Activated T-helper 2 cell treated with anti-CD3 and anti-CD28 coated beads, Interferon-gamma antibody, Interleukin-2, Interleukin-4, amounts not matched to agents 10 μg/mL and 5 μg/mL and 100 μg/mL, durations not matched to agents 14 hours and 24 hours and 36 hours (primary cell): ENCODE results near the gene EMSY. TPM values are rescaled to one million over a fixed set of nuclear protein-coding genes. Genes with fewer than 3 reads are reported as not detected.
A peak's percentile ranks its signal among the peaks of the same experiment; 100 is the strongest.
"Not testable (repeated sequence)": the region's sequence is repeated elsewhere in the genome, so short reads cannot be mapped to it uniquely, and the experiment has no call there.

Experiments used
- DNase-seq: peaks from one replicate; pipeline ENCODE4 v3.0.0; 2021; ENCODE audit warnings: low spot score
- H3K27ac Mint-ChIP-seq: one replicate; pipeline ENCODE4 v1.8.0; 2021; ENCODE audit warnings: mixed read lengths
- H3K27me3 Mint-ChIP-seq: one replicate; pipeline ENCODE4 v1.8.0; 2021; ENCODE audit warnings: low read depth, mixed read lengths
- H3K36me3 Mint-ChIP-seq: one replicate; pipeline ENCODE4 v1.8.0; 2021; ENCODE audit warnings: low read depth, mixed read lengths
- H3K4me1 Mint-ChIP-seq: one replicate; pipeline ENCODE4 v1.8.0; 2021; ENCODE audit warnings: low read depth, mixed read lengths
- H3K4me3 Mint-ChIP-seq: one replicate; pipeline ENCODE4 v1.8.0; 2021; ENCODE audit warnings: low read depth, mild to moderate bottlenecking, moderate library complexity, mixed read lengths
- H3K9me3 Mint-ChIP-seq: one replicate; pipeline ENCODE4 v1.8.0; 2021; ENCODE audit warnings: mixed read lengths
- intact Hi-C: fragments of 100-400 bp; cut with micrococcal nuclease; formaldehyde crosslinking; loops from one replicate; pipeline ENCODE4 v1.15.1; 2023
- total RNA-seq: library from RNA; stranded (reverse); gene quantifications from 2 replicates; pipeline ENCODE4 v1.2.3, GENCODE V29; 2022

Gene EMSY
- total RNA-seq, result 31.5 and 32.0 TPM in 2 replicates

- Mint-ChIP-seq H3K36me3 (peaks cover 52% of the 10 kb centered on the region), H3K27me3 (no peaks in the 10 kb centered on the region), H3K4me3 (peak within 1 kb of the TSS; percentile 95), H3K4me1 (peaks cover 24% of the 10 kb centered on the region), H3K9me3 (no peaks in the 10 kb centered on the region), H3K27ac (peak within 1 kb of the TSS; percentile 97)
- peak; percentile 93 for DNase-seq
- intact Hi-C loops, result loop anchor here (1.0 to 10.0 kb wide), 4 partner anchors 63 to 360 kb away; partner anchors contain the start of genes GVQW3, LRRC32 and THAP12
Observed at GRCh38 chr11:76444384-76445120, at the start of gene EMSY. Gene EMSY (plus strand): TSS chr11:76445018. CDS start chr11:76446939, 1,921 bp downstream.

- Mint-ChIP-seq H3K9me3 (no peaks in the 10 kb centered on the region), H3K27me3 (no peaks in the 10 kb centered on the region)
Observed at GRCh38 chr11:76395296-76395695, 49.5 kb upstream of the EMSY start.

GRCh38 chr11:76397383-76397782, 47.4 kb upstream of the EMSY start:
- H3K4me3 Mint-ChIP-seq, result no peak overlapping the region
- no peaks in the 10 kb centered on the region for H3K4me1 Mint-ChIP-seq
- no peaks in the 10 kb centered on the region for H3K36me3 Mint-ChIP-seq
- no peak overlapping the region for H3K27ac Mint-ChIP-seq
- H3K9me3 Mint-ChIP-seq, result no peaks in the 10 kb centered on the region
- intact Hi-C loops, result no loop called here
- DNase-seq, result no peak
- H3K27me3 Mint-ChIP-seq, result no peaks in the 10 kb centered on the region

More at GRCh38 chr11:76395296-76395695, 49.5 kb upstream of the EMSY start:
- no peak overlapping the region for H3K4me3 Mint-ChIP-seq
- intact Hi-C loops, result no loop called here
- no peak for DNase-seq
- no peaks in the 10 kb centered on the region for H3K4me1 Mint-ChIP-seq
- H3K36me3 Mint-ChIP-seq, result no peaks in the 10 kb centered on the region
- H3K27ac Mint-ChIP-seq, result no peak overlapping the region

DNA sequence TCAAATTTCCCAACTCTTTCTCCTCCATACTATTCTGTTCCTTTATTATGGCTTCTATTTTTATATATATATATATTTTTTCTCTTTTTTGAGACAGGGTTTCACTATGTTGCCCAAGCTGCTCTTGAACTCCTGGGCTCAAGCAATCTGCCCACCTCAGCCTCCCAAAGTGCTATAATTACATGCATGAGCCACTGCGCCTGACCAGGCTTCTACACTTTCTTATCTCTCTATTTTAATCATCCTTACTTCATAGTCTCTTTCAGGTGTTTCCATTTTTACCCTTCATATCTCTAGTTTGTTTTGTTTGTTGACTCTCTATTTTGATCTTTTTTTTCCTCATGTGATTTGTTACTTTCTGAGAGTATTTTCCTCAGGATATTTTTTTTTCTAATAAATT, 43.9 kb upstream of the EMSY start:
- Mint-ChIP-seq H3K36me3 (no peaks in the 10 kb centered on the region), H3K27ac (no peak overlapping the region), H3K9me3 (no peaks in the 10 kb centered on the region), H3K4me1 (no peaks in the 10 kb centered on the region), H3K4me3 (no peak overlapping the region), H3K27me3 (no peaks in the 10 kb centered on the region)
- intact Hi-C loops, result no loop called here
- no peak for DNase-seq

DNA sequence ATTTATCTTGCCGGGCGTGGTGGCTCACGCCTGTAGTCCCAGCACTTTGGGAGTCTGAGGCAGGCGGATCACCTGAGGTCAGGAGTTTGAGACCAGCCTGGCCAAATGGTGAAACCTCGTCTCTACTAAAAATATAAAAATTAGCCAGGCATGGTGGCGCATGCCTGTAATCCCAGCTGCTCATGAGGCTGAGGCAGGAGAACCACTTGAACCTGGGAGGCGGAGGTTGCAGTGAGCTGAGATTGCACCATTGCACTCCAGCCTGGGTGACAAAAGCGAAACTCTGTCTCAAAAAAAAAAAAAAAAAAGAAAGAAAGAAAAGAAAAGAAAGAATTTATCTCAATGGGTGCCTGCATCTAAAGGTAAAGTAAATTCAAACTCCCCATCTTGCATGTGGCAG, 43.3 kb upstream of the EMSY start:
- not testable (repeated sequence) for H3K4me1 Mint-ChIP-seq

DNA sequence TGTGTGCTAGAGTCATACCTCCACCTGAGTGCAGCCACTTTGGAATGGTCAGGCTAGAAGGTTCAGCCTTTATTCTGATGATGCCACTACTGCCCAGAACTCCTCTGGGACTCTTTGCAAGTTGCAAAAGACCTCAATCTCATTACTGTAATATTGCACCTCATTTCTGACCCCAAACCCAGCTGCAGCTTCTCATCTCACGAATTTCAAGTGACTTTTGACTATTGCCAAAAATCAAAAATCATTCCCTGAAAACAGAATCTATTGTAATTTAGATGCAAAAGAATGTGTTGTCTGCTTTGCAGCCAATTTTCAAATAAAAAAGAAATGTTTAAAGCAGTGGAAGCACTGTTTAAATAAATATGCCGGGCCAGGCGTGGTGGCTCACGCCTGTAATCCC, 38.5 kb upstream of the EMSY start:
- Mint-ChIP-seq H3K36me3 (no peaks in the 10 kb centered on the region), H3K4me1 (peaks cover 2% of the 10 kb centered on the region), H3K27me3 (no peaks in the 10 kb centered on the region), H3K27ac (no peak overlapping the region), H3K9me3 (no peaks in the 10 kb centered on the region), H3K4me3 (no peak overlapping the region)
- DNase-seq, result no peak
- intact Hi-C loops, result no loop called here

More for the DNA sequence above, 43.3 kb upstream of the EMSY start:
- H3K4me3 Mint-ChIP-seq, H3K27me3 Mint-ChIP-seq, H3K9me3 Mint-ChIP-seq, intact Hi-C loops, H3K27ac Mint-ChIP-seq, DNase-seq, H3K36me3 Mint-ChIP-seq: not testable (repeated sequence)

DNA sequence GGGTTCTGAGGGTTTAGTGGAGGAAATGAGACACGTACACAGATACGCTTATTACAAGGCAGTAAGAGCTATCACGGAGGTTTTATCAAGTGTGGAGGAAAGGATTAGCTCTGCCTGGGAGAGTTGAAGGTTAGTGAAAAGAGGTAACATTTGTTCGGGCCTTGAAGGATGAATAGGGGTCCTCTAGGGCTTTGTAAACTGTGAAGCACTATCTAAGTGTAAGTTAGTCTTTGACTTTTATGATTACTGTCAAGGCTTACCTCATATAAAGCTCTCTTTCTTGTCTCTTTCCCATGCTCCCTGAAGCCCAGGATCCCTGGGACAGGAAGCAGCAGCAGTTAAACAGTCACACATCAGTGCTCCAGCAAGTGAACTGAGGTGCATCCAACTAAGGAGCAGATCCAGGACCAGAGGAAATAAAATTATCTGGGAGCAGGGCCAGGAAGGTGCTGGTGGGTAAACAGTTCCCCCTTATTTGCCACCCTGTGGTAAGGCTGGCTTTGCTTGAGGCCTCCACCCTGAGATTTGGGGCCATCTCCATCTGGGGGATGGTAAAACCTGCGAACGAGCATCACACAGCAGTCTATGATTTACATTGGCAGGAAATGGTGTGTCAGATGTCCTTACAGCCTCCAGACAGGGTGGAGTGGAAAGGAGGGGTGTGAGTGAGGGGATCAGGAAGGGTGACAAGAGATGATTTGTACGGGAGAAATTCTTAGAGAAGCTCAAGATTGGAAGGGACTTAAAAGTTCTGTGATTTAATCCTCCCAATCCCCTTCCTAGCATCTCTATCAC, 36.5 kb upstream of the EMSY start:
- H3K36me3 Mint-ChIP-seq, result no peaks in the 10 kb centered on the region
- no peak for DNase-seq
- no peak overlapping the region for H3K27ac Mint-ChIP-seq
- H3K9me3 Mint-ChIP-seq, result no peaks in the 10 kb centered on the region
- H3K4me1 Mint-ChIP-seq, result peaks cover 2% of the 10 kb centered on the region
- intact Hi-C loops, result no loop called here
- peaks cover 7% of the 10 kb centered on the region for H3K27me3 Mint-ChIP-seq
- H3K4me3 Mint-ChIP-seq, result no peak overlapping the region

- intact Hi-C loops, result no loop called here
- H3K27ac Mint-ChIP-seq, result no peak overlapping the region
- no peak overlapping the region for H3K4me3 Mint-ChIP-seq
- H3K27me3 Mint-ChIP-seq, result peaks cover 15% of the 10 kb centered on the region
- peaks cover 2% of the 10 kb centered on the region for H3K4me1 Mint-ChIP-seq
- no peak for DNase-seq
- no peaks in the 10 kb centered on the region for H3K36me3 Mint-ChIP-seq
- no peaks in the 10 kb centered on the region for H3K9me3 Mint-ChIP-seq
Observed at GRCh38 chr11:76410851-76411357, 33.9 kb upstream of the EMSY start.

DNA sequence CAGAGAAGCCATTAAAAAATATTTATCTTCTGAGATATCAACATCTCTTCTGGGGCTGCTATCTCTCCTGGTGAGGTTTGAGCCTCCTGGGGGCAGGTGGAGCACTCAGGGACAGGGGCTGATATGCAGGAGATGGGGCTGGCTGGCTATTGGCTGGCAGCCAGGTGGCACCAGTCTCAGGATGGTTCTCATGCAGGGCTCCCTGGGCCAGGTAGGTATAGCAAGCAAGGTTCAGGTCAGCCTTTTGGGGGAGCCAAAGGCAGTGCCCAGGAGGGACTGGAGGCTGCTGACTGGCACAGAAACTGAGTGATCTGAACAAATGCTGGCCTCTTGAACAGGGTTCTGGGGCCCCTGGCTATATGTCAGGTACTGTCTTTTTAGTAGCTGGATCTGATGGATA, 29.7 kb upstream of the EMSY start:
- Mint-ChIP-seq H3K4me3 (no peak overlapping the region), H3K9me3 (no peaks in the 10 kb centered on the region), H3K4me1 (peaks cover 2% of the 10 kb centered on the region), H3K27ac (no peak overlapping the region), H3K27me3 (peaks cover 29% of the 10 kb centered on the region), H3K36me3 (no peaks in the 10 kb centered on the region)
- intact Hi-C loops, result no loop called here
- DNase-seq, result no peak

DNA sequence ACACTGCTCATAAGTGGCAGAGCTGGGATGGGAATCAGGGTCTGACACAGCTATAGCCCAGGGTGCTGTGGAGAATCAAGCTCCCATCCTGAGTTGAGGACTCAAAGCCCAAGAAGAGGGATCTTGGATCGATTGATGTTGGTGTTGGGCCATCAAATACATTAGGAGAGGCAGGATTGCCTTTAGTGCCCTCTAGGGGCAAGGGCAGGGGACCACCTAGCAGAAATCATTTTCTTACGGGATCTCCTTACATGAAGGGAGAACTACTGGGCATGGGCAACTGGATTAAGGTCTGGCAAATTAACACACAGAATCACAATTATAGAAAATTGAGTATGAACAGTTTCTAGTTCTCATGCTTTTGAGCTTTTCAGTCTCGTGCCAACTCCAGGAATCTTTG, 24.9 kb upstream of the EMSY start:
- Mint-ChIP-seq H3K9me3 (no peaks in the 10 kb centered on the region), H3K36me3 (no peaks in the 10 kb centered on the region), H3K4me3 (no peak overlapping the region), H3K27ac (no peak overlapping the region), H3K27me3 (peaks cover 14% of the 10 kb centered on the region), H3K4me1 (peaks cover 10% of the 10 kb centered on the region)
- DNase-seq, result no peak
- intact Hi-C loops, result no loop called here

GRCh38 chr11:76424379-76424778, 20.4 kb upstream of the EMSY start:
- no peak for DNase-seq
- peaks cover 12% of the 10 kb centered on the region for H3K4me1 Mint-ChIP-seq
- intact Hi-C loops, result no loop called here
- H3K36me3 Mint-ChIP-seq, result no peaks in the 10 kb centered on the region
- H3K27me3 Mint-ChIP-seq, result peaks cover 8% of the 10 kb centered on the region
- H3K27ac Mint-ChIP-seq, result no peak overlapping the region
- no peaks in the 10 kb centered on the region for H3K9me3 Mint-ChIP-seq
- no peak overlapping the region for H3K4me3 Mint-ChIP-seq

- H3K36me3 Mint-ChIP-seq, result no peaks in the 10 kb centered on the region
- intact Hi-C loops, result no loop called here
- H3K4me1 Mint-ChIP-seq, result peaks cover 12% of the 10 kb centered on the region
- peak overlapping the region; percentile 5 for H3K27ac Mint-ChIP-seq
- no peak for DNase-seq
- no peaks in the 10 kb centered on the region for H3K9me3 Mint-ChIP-seq
- no peak overlapping the region for H3K4me3 Mint-ChIP-seq
- peaks cover 11% of the 10 kb centered on the region for H3K27me3 Mint-ChIP-seq
Observed at GRCh38 chr11:76424891-76425290, 19.9 kb upstream of the EMSY start.

DNA sequence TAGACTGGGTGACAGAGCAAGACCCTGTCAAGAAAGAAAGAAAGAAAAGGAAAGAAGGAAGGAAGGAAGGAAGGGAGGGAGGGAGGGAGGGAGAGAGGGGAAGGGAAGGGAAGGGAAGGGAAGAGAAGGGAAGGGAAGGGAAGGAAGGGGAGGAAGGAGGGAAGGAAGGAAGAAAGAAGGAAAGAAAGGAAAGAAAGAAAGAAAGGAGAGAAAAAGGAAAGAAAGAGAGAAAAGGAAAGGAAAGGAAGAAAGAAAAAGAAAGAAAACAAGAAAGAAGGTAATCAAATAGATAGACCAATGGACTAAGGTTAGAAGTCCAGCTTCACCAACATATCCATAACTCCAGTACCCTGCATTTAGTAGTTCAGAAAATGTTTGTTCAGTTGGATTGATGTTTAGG, 18.2 kb upstream of the EMSY start:
- Mint-ChIP-seq H3K27ac (no peak overlapping the region), H3K9me3 (no peaks in the 10 kb centered on the region), H3K4me3 (no peak overlapping the region), H3K4me1 (peaks cover 12% of the 10 kb centered on the region), H3K36me3 (no peaks in the 10 kb centered on the region), H3K27me3 (peaks cover 12% of the 10 kb centered on the region)
- intact Hi-C loops, result no loop called here
- DNase-seq, result no peak
